ENCODE results near the gene MYLK.

MYLK gene

DNA sequence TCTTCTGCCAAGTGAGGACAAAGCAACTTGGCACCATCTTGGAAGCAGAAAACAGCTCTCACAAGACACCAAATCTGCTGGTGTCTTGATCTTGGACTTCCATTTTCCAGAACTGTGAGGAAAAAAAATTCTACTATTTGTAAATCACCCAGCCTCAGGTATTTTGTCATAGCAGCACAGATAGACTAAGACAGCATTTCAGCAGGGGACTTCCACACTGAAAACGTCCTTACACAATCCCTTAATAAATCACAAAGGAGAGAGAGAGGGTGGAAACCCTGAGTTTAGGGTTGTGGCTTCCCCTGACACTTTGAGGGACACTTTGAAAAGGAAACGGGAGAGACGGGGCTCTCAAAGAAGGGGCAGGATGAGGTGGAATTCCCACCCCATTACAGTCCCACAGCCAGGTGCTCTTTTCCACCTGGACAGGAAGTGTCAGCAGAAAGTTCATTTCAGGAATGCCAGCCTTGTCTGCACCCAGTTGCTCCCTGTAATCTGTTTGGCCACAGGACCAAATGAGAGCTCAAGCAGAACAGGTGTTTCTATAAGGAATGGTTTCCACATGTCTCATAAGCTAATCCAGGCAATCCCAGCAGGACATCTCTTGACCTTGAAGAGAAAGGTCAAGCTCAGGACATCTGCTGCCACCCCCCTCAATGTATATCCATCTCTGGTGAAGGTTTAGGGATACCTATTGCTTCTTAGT is 51.3 kb downstream of the MYLK start:
- no peak for DNase-seq (ENCODE audit: low read depth in 2 of 2, low spot score in 1 of 2)

DNA sequence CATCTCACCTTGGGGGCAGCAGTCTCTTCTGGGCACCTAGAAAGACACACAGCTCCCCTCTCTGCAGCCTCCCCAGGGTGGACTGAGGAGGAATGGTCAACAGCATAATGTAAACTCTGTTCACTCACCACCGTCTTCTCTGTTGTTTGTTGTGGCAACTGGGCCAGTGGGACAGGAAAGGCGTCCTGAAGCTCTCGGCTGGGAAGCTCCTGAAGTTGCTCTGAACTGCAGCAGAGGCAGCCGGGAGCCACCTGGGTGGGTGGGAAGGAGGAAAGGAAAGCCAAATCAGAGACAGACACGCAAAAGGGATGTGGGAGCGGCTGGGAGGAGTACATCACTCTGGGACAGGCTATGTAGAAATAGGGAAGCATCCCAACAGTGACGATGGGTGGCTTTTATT is 52.7 kb downstream of the MYLK start:
- no peak for DNase-seq (ENCODE audit: low read depth in 2 of 2, low spot score in 1 of 2)

DNA sequence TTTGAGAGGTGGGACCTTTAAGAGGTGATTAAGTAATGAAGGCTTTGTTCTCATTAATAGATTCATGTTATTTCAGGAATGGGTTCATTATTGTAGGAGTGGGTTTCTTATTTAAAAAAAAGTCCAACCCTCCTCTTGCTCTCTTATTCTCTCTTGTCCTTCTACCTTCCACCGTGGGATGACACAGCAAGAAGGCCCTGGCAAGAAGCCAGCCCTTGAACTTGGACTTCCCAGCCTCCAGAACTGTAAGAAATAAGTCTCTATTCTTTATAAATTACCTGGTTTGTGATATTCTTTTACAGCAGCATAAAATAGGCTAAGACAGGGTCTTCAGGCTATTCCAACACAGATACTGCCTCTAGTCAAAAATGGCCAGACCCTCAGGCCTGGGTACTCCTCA is 62.2 kb downstream of the MYLK start:
- DNase-seq (ENCODE audit: low read depth in 2 of 2, low spot score in 1 of 2): no peak

DNA sequence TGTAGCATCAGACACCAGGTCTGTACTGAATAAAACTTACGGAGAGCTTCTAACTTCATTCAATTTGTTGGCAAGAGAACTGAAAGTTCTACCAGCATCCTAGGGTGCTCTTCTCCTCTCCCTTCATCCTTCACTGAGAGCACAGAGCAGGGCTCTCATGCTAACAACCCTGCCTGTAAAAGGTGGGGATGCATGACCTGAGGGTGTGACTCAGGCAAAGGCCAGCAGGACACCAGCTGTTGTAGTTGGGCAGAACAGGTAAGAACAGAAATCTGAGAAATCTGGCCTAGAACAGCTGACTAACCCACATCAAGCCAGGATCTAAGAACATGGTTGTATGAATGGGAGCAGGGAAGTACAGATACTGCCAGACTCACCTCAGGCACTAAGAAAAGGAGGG is 64.2 kb downstream of the MYLK start:
- no peak for DNase-seq (ENCODE audit: low read depth in 2 of 2, low spot score in 1 of 2)

DNA sequence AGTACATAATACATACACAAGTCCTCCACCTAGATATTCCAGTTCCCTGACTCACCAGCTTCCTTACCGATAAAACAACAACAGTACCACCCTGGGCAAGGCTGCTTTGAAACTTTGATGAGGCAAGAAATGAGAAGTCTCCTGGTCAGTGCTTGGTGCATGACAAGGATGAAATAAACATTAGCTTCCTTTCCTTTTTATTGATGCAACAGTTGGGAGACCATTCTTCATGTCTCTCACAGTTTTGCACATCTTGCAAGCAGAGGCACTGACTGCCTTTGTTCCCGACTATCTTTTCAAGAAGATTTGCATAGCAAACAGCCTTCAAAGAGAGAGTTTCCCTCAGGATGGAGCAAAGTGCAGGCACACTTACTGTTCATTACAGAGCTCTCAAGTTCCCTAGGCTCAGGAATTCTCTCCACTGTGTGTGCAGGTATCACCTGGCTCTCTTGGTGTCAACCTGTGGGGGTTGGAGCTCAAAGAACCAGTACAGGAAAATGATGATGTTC is 65.2 kb downstream of the MYLK start:
- DNase-seq (ENCODE audit: low read depth in 2 of 2, low spot score in 1 of 2): no peak

DNA sequence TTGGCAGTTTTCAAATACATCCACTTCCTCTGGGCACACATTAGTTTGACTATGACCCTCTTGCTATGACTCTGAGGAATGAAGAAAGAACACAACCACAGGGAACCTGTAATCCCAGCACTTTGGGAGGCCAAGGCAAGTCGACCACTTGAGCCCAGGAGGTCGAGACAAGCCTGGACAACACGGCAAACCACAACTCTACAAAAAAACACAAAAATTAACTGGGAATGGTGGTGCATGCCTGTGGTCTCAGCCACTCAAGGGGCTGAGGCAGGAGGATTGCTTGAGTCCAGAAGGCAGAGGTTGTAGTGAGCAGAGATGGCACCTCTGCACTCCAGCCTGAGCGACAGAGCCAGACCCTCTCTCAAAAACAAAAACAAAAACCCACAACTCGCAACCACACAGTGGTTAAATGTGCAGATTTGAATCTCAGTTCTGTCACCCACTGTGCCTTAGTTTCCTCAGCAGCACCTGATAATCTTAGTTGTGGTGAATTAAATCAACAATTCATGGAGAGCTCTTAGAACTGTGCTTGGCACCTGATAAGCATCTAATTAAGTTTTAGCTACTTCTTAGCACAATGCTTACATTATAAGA is 65.7 kb downstream of the MYLK start:
- DNase-seq (ENCODE audit: low read depth in 2 of 2, low spot score in 1 of 2): no peak

DNA sequence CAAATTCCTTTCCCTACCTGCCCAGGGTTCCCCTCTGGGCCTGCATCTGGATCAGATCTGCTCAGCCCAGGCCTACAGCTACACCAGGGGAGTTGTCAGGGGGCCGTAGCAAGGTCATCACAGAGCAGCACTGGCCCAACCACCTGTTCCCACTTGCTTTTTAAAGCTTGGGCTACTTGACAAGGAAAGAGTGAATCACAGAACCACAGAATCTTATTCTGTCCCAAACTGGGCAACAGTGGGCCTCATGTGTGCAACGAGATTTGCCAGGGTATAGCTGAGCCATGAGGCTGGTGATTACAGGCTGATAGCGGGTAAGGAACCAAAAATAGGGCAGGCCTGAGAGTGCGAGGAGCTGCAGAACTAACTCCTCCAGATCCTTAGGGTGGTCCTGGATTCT is 66.7 kb downstream of the MYLK start:
- no peak for DNase-seq (ENCODE audit: low read depth in 2 of 2, low spot score in 1 of 2)

DNA sequence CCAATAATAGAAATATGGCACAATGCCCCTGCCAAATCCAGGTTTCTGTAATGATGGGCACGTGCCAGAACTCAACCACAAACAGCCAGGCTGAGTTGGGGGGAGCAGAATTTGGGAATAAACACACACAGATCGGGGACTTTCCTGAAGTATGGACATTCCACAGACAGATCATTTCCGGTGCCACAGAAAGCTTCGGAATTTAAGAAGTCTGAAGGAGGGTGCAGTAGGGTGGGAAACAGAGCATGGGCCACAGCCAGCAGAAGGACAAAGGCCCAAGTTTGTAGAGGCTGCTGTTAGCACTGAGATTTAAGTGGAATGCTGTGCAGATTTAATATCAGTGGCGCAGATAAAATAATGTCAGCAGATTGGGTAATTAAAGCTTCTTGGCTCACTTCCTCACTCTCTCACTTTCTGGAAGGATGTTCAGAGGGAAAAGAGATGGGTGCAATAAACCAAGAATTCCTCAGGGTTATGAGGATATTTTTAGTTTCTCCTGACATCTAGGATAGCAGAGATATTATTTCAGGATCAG is 67.4 kb downstream of the MYLK start:
- DNase-seq (ENCODE audit: low read depth in 2 of 2, low spot score in 1 of 2): no peak

DNA sequence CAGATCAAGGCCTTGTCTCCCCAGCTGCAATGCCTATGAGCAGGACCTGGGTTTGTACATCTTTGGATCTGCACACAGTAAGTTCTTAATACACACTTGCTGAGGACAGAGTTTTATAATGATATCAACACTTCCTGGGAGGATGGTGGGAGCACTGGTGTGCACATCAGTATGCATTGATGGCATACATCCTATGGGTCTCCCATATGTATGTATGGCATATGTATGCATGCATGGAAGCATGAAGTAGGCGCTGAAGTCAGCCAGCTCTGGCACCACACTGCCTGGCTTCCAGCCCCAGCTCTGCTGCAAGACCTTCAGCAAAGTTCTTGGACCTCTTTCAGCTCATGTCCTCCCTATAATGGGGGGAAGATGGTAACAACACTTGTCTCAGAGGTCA is 68.2 kb downstream of the MYLK start:
- DNase-seq (ENCODE audit: low read depth in 2 of 2, low spot score in 1 of 2): no peak

DNA sequence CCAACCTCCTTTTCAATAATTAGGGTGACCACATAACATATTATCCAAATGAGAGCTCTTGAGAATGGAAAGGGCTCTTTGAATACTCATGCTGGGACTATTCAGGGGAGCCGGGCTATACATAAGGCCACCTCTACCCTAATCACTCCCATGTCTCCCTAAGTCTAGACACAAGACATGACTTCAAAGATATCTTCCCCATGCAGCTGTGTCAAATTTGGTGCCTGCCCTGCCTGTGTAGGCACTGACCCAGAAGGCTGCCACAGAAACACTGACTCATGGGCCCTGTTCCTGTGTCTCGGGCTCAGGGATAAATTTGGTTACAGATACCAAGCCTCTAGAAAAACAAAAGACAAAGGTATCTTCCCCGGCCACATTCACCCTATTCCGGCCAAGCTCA is 70.3 kb downstream of the MYLK start:
- DNase-seq (ENCODE audit: low read depth in 2 of 2, low spot score in 1 of 2): no peak

DNA sequence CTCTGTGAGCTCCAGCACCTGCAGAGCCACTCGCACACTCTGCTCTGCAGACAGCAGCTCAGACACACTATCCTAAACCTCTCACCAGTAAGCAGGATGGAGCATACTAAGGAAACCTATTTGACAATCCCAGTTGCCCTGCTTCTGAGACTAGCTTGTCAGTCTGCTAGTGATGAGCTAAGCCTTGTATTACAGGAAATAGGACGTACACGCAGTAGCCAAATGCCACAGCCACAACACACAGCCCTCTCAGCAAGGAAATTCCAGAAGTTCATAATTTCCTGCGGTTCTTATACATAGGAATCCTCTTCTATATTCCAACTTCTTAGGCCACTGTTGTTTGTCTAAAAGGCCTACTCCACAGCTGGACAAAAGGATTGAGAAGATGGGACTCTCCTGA is 74.5 kb downstream of the MYLK start:
- DNase-seq (ENCODE audit: low read depth in 2 of 2, low spot score in 1 of 2): no peak

DNA sequence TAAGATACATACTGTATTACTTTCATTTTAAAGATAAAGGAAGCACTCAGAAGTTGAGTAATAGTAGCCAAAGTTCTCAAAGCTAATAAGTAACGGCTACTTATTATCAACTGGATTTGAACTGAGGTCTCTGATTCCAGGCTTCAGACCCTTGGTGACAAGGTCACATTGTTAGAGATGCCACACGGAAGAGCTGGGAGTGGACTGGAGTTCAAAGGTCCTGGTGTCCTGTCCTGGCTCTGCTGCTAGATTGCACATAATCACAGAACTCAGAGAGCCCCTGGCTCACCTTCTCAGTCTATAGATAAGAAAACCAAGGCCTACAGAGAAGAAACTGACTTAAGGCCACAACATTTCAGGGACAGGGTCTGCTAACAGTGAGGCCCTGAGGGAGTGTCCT is 75.3 kb downstream of the MYLK start:
- DNase-seq (ENCODE audit: low read depth in 2 of 2, low spot score in 1 of 2): no peak

DNA sequence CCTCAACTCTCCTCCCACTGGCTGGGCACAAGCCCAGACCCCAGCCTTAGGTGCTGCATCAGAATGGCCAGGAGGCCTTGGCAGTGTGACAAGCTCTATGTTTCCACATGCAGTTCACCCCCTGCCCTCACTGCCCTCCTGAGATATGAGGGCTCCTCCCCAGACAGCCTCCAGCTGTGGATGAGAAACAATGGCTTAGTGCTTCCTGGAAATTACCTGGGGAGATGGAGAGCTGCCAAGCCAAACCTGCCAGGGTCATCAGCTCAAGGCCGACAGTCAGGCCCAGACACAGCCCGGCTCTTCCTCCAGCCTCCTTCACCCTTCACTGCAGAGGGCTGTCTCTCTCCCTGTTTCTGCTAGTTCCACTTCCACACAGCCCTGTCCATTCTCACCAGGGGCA is 76.3 kb downstream of the MYLK start:
- DNase-seq (ENCODE audit: low read depth in 2 of 2, low spot score in 1 of 2): no peak

DNA sequence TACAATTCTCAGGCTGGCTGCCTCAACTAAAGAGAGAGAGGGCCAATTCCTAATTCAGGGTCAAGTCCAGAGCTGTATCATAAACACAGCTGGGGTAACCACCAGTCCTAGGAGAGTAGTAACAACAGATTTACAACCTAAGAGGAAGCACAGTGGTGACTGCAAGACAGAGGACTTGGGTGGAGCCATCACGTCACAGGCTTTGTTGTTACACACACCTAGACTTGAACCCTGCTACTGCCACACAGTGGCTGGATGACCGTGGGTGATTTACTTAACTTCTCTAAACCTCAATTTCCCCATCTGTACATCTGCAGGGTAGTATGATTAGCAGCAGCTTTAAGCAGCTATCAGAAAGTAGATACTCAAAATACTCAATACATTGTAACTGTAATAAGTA is 78.6 kb downstream of the MYLK start:
- no peak for DNase-seq (ENCODE audit: low read depth in 2 of 2, low spot score in 1 of 2)

DNA sequence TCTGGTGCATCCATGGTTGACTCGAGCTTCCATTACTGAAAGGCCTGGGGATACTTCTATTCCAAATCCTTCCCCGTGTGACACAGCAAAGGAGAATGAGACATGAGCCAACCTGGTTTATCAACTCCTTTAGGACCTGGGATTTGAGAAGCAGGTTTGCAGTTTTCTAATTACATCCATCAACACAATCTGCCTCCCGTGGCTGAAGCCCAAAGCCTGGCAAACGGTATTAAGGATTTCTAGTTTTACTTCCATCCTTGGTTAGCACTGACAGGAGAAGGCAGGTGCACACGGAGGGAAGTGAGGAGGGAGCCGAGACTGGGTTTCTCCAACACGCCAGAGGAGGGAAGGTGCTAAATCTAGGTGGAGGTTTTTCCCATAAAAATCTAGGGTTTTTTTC is 79.0 kb downstream of the MYLK start:
- DNase-seq (ENCODE audit: low read depth in 2 of 2, low spot score in 1 of 2): no peak

DNA sequence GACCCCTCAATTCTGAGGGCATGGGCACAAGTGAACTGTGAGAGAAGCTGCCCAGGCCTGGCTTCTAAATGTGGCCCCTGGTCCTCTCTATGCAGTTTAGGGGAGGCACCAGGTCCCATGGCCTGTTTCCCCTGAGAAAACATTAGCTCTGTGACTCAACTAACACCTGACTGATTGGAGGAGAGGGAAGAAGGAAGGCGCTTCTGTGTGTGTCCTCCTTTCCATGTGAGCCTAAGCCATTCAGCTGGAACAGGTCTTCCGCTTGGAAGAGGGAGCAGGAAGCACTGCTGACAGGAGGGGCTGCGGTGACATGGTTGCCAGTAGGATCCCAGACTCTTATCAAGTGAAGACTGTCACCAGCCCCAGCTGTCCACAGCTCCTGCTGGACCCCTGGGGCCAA is 79.5 kb downstream of the MYLK start:
- no peak for DNase-seq (ENCODE audit: low read depth in 2 of 2, low spot score in 1 of 2)

DNA sequence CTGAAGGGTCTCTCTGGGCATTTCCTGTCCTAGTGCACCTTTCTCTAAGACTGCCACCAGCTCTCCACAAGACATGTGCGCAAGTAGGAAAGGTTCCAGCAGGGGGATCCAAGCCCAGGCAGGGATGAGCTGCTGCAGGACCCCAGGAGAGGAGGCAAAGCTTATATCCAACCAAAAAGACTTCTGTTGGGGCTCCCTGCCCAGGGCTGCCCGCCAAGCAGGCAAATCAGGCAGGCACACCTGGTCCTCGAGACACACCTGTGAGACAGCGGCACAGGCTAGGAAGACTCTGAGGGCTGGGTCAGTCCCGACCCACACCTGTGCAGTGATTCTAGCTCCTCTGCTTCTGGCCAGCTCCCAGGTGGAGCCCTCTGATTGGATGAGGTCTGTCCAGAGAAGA is 80.6 kb downstream of the MYLK start:
- DNase-seq (ENCODE audit: low read depth in 2 of 2, low spot score in 1 of 2): no peak

DNA sequence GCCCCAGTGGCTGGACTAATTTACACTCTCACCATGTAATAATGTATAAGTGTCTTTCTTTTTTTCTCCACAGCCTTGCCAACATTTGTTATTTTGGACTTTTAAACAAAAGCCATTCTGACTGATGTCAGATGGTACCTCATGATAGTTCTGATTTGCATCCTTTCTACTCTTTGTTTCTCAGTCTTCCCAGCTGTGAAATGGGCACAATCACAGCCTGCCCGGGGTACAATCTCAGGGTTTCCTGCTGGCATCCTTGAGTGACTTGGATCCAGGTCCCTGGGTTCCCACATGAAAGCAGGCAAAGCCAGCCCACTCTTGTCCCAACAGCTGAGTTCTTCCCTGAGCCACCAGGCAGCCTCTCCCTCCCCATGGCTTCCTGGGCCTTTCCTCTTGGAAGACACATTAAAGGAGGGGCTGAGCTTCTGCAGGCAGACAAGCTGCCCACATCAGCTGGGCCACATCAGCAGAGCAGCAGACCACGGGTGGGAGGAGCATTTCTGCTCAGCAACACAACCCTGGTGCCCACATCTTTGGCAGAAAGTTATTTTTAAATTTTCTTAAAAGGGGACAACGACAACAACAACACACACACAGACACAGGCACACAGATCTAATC is 82.0 kb downstream of the MYLK start:
- DNase-seq (ENCODE audit: low read depth in 2 of 2, low spot score in 1 of 2): no peak

DNA sequence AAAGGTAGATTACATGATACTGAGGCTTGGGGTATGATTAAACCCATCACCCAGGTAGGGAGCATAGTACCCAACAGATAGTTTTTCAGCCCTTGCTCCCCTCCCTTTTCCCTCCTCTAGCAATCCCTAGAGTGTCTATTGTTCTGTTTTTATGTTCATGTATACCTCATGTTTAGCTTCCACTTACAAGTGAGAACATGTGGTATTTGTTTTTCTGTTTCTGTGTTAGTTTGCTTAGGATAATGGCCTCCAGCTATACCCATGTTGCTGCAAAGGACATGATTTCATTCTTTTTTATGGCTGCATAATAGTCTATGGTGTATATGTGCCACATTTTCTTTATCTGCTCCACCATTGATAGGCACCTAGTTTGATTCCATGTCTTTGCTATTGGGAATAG is 82.7 kb downstream of the MYLK start:
- no peak for DNase-seq (ENCODE audit: low read depth in 2 of 2, low spot score in 1 of 2)

DNA sequence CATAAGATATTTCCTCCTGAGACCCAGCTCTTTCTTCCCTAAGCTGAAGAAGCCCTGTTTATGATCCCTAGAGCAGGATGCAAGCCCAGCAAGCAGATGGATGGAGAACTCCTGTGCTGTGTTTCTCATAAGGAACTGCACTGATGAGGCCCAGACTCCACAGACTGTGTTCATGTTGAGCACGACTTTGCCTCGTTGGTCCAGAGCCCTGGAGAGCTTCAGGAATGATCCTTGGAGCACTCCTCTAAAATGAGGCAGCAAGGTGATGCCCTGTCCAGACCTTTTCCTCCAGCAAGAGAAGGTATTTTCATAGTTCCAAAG is 83.8 kb downstream of the MYLK start:
- DNase-seq (ENCODE audit: low read depth in 2 of 2, low spot score in 1 of 2): no peak

DNA sequence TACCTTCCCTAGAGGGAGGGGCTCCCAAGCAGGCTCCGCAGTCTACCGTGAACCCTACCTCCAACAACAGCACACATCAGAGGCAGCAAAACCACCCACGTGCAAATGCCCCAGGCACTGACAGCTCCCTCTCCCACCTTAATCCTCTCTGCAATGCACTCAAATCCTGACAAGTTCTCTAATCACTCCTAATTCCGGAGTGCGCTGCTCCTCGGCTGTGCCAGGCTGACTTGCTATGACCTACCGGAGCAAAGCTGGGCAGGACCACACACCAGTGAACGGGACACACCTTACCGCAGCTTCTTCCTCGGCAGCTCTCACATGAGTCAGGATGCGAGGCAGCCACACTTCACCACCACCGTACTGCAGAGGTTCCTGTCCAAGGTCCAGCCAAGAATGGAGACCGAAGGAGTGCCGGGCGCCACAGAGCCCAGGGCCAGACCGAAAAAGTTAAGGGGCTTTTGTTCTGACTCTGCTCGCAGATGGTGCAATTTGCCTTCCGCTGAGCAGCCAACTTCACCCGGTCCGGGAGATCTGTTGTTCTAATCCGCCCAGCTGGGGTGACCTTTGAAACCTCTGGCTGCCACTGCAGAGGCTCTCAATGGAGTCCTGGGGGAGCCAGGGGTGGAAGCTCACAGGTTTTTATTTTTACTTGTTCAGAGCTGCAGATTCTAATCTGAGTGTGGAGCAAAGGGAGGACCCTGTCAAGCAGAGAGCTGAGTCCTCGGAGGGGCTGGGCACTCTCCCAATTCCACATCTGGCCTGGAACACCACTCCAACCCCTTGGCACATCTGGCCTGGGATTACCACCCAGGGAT is 84.4 kb downstream of the MYLK start:
- DNase-seq (ENCODE audit: low read depth in 2 of 2, low spot score in 1 of 2): no peak

DNA sequence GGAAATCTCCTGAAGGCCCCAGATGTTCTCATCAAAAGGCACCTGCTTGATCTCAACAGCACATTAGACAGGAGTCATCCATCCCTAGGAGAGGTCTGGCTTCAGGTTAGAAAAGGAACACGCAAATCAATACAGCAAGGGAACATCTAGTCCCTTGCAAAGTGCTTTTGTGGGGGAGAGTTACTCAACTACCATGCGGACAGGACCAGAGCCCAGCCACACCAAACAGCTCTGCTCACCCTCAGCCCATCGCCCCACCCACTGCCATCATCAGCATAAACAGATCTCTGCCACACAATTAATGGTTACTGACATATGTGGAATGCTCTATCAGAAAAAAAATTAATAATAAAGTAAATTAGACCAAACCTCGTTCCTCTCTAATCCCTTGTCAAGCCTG is 85.6 kb downstream of the MYLK start:
- DNase-seq (ENCODE audit: low read depth in 2 of 2, low spot score in 1 of 2): no peak

Data from stimulated activated CD8-positive, alpha-beta memory T cell treated with anti-CD3 and anti-CD28 coated beads, Interleukin-4, amount 100 ng/mL, for 1 hour (primary cell).